Kidney epithelial cell (primary cell): Measurements from ENCODE around the gene PKNOX2. TPM values are rescaled to one million over a fixed set of nuclear protein-coding genes. Genes with fewer than 3 reads are reported as not detected.

ENCODE experiments used
- DNase-seq: peaks from one replicate; pipeline ENCODE4 v3.0.0-alpha.2; 2010; ENCODE audit warnings: low read depth
- H3K27me3 ChIP-seq: 2 replicates; pipeline ENCODE4 v1.6.0; 2011; ENCODE audit warnings: low read length; ENCODE audit not compliant: control insufficient read depth, insufficient read depth
- H3K36me3 ChIP-seq: 2 replicates; pipeline ENCODE4 v1.5.1; 2011; ENCODE audit warnings: low read length; ENCODE audit not compliant: control insufficient read depth, insufficient read depth
- H3K4me3 ChIP-seq: 2 replicates; pipeline ENCODE4 v1.5.1; 2011; ENCODE audit warnings: low read depth, mild to moderate bottlenecking, control low read depth, low read length
- CTCF ChIP-seq: IDR thresholded peaks from 2 replicates; pipeline ENCODE4 v1.5.1; 2011; ENCODE audit warnings: mild to moderate bottlenecking, moderate library complexity, low read length, control low read depth, inconsistent platforms; ENCODE audit not compliant: insufficient read depth, poor library complexity, severe bottlenecking
- total RNA-seq: library from RNA; depleted of rRNA; stranded (reverse); fragments of >200 nt; gene quantifications from 2 replicates; pipeline ENCODE4 v1.2.3, GENCODE V29; 2015

The PKNOX2 gene
- total RNA-seq, 1 donor from 2014 or later, result 0.42 TPM

GRCh38 chr11:125319649-125320048 lies 155.1 kb downstream of the PKNOX2 start:
- Histone ChIP-seq H3K27me3 (no peaks in the 10 kb centered on the region), H3K36me3 (no peaks in the 10 kb centered on the region), H3K4me3 (no peak overlapping the region)
- TF ChIP-seq CTCF, result no peak
- DNase-seq, result no peak

- no peak for TF ChIP-seq CTCF
- Histone ChIP-seq H3K4me3 (no peak overlapping the region), H3K27me3 (no peaks in the 10 kb centered on the region), H3K36me3 (no peaks in the 10 kb centered on the region)
- no peak for DNase-seq
Measured at GRCh38 chr11:125320347-125321076, 156.0 kb downstream of the PKNOX2 start.

- H3K27me3 ChIP-seq, result no peaks in the 10 kb centered on the region
- no peak overlapping the region for H3K4me3 ChIP-seq
- DNase-seq, result no peak
- no peak for TF ChIP-seq CTCF
- no peaks in the 10 kb centered on the region for H3K36me3 ChIP-seq
Measured at GRCh38 chr11:125322289-125322688, 157.7 kb downstream of the PKNOX2 start.

GRCh38 chr11:125325196-125325595 lies 160.6 kb downstream of the PKNOX2 start:
- H3K36me3 ChIP-seq, result no peaks in the 10 kb centered on the region
- H3K27me3 ChIP-seq, result peaks cover under 1% of the 10 kb centered on the region
- H3K4me3 ChIP-seq, result no peak overlapping the region
- DNase-seq, result no peak
- TF ChIP-seq CTCF, result no peak

- Histone ChIP-seq H3K27me3 (peaks cover 2% of the 10 kb centered on the region), H3K4me3 (no peak overlapping the region), H3K36me3 (no peaks in the 10 kb centered on the region)
- TF ChIP-seq CTCF, result no peak
- no peak for DNase-seq
Measured at GRCh38 chr11:125326126-125326525, 161.6 kb downstream of the PKNOX2 start.
